GM19467 (cell line): ENCODE measurements around the gene WDR36.
"Not testable (repeated sequence)": the region's sequence is repeated elsewhere in the genome, so short reads cannot be mapped to it uniquely, and the experiment has no call there.

Experiments used
- ATAC-seq: cut with Tn5 transposase; IDR thresholded peaks from one replicate; pipeline ENCODE4 v1.9.1; 2021; ENCODE audit warnings: mild to moderate bottlenecking, moderate library complexity; ENCODE audit not compliant: unreplicated experiment

The WDR36 gene

GRCh38 chr5:111134864-111135263 lies 42.7 kb downstream of the WDR36 start:
- ATAC-seq: no peak

GRCh38 chr5:111135363-111135762 lies 43.2 kb downstream of the WDR36 start:
- ATAC-seq: no peak

DNA sequence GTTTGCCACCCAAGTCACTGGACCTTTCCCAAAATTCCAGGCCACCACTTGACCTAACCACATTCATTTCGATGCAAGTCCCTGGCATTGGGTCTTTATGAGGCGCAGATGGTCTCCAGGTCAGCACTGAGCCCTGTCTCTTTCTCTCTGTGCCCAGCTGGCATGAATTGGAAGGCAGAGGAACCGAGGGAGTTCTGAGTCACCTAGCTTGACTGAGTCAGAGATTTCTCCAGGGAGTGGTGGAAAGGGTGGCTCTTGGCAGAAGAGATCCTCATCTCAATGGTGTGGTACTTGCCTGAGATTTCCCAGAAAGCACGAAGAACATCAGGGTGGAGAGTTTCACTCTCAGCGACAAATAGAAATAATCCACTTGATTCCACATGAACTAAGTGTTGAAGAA lies 43.8 kb downstream of the WDR36 start:
- ATAC-seq: no peak

GRCh38 chr5:111138096-111138495 lies 45.9 kb downstream of the WDR36 start:
- no peak for ATAC-seq

DNA sequence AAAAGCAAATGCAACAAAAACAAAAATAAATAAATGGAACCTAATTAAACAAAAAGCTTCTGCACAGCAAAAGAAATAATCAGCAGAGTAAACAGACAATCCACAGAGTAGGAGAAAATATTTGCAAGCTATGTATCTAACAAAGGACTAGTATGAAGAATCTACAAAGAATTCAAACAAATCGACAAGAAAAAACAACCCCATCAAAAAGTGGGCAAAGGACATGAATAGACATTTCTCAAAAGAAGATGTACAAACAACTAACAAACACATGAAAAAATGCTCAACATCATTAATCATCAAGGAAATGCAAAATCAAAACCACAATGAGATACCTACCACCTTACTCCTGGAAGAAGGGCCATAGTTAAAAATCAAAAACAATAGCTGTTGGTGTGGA lies 49.3 kb downstream of the WDR36 start:
- not testable (repeated sequence) for ATAC-seq

GRCh38 chr5:111142932-111143331 lies 50.8 kb downstream of the WDR36 start:
- no peak for ATAC-seq

DNA sequence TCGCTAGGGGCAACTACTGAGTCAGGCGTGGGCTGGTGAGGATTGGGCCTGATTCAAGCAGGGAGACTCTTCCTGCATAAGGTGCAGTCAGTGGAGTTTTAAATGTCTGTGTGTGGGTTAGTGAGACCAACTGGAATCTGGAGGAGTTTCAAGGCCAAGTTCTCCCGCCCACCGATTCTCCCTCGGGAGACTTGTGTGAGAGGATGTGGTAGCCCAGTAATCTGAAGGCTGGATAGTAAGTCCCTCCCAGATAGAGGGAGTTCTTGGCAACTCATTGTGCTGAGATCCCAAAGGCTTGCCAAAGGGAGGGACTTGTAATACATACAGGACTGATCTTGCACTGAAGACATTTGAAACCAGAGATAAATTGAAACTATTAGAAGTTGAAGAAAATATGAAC lies 51.8 kb downstream of the WDR36 start:
- peak; percentile 28 for ATAC-seq

DNA sequence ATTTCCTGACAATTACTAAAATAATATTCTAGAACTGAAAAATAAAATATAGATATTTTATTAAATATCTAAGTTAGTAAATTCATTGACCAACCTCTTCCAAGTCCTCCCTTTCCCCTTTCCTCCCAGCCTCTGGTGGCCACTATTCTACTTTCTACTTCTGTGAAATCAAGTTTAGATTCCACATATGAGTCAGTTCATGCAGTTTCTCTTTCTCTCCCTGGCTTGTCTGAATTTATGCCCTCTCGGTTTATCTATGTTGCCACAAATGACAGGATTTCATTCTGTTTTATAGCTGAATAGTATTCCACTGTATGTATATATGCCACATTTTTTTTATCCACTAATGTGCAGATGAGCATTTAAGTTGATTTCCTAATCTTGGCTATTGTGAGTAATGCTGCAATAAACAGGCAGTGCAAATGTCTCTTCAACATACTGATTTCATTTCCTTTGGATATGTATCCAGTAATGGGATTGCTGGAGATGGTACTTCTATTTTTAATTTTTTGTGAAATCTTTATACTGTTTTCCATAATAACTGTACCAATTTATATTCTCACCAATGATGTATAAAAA lies 52.3 kb downstream of the WDR36 start:
- ATAC-seq: peak; percentile 94

GRCh38 chr5:111146053-111146452 lies 53.9 kb downstream of the WDR36 start:
- ATAC-seq: no peak

DNA sequence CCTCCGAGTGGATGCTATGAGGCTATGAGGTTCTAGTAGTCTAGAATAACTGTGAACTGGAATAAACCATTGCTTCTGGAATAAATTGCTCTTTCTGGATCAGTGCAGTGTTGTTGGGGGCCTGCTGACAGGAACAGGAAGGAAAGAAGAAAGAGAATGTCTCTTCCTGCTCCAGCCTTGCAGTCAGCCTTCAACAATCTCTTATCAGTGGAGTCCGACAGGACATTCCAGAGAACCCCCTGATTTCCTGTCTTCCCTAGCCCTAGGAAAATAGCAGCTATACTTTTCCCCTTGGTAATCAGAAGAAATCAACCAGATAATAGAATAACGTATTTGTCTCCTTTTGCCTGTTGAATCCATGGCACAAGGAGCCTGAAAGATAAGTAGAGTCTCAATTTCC lies 55.4 kb downstream of the WDR36 start:
- no peak for ATAC-seq

DNA sequence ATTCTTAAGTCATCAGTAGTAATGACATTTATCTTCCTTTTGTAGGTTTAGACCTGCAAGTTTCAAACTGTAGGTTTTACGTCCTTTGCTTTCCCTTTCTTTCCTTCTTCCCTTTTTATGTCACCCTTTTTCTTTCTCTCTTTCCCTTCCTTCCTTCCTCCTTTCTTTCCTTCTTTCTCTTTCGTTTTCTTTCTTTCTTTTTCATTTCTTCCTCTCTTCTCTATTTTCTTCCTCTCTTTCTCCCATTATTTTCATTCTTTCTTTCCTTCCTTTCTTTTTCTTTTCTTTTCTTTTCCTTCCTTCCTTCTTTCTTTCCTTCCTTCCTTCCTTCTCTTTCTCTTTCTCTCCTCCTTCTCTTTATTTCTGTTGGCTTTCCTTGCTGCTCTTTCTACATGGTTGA lies 59.9 kb downstream of the WDR36 start:
- ATAC-seq: no peak

DNA sequence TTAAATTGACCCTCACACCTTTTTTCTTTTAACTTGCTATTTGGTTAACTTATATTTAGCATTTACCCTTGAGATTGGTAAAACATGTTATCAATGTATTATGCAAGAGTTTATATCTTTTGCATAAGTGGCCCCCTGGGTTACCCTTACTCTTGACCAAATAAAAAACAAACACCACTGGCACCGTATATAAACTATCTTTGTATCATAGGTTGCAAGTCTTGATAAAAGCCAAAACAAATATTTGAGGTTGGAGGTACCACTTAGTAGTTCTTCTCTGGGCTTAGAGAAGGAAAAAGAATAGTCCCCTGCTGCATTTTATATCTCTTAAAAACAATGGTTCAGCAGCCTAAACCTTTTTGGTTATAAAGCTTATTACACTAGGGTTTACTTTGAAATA lies 61.3 kb downstream of the WDR36 start:
- ATAC-seq: no peak

DNA sequence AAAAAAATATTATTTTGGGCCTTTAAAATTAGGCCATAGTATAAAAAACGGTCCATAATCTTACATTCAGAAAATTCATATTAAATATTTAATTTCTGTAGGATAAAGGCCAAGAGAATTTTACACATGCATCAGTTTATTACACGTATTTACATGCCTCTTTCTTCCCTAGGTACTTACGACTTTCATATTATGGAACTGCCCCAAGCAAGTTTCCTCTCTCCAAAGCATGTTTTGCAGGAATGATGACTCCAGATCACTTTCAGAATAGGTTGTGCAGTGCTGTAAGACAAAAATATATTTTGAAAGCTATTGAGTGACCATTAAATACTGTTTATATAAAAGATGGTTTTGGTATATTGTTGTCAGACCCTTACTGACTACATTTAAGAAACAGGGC lies 61.8 kb downstream of the WDR36 start:
- ATAC-seq: no peak

DNA sequence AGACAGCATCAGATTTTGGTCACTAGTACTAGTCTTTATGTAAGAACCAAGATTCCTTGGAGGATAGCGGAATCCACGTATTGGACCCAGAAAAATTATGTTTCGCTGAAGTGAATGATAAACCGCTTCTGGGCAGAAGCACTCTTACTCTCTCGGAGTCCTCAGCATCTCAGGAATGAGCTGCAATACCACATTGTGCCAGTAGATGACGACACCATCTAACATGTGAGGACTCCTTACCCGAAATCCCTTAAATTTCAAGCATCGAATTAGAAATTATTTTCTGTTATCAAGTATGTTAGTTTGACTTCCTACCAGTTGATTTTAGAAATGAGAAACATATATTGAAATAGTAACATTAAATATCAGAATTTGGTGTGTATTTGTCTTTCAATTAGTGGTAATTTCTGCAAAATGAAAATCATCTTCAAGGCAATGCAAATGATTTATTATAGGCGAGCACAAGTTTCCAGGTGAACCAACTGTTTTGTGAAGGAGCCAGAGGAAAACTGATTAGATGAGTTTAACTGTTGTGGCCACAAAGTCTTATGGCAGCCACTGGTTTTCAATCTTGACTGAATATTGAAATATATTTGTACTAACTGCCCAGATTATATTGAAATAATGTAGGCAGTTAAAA lies 66.1 kb downstream of the WDR36 start:
- ATAC-seq: no peak

DNA sequence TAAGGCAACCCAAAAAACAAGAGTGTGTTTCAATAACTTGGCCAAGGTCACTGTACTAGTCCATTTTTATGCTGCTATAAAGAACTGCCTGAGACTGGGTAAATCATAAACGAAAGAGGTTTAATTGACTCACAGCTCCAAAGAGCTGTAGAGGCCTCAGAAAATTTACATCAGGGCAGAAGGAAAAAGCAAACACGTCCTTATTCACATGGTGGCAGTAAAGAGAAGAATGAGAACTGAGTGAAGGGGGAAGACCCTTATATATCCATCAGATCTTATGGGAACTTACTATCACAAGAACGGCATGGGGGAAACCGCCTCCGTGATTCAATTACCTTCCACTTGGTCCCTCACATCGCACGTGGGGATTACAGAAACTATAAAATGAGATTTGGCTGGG lies 67.7 kb downstream of the WDR36 start:
- ATAC-seq: no peak

DNA sequence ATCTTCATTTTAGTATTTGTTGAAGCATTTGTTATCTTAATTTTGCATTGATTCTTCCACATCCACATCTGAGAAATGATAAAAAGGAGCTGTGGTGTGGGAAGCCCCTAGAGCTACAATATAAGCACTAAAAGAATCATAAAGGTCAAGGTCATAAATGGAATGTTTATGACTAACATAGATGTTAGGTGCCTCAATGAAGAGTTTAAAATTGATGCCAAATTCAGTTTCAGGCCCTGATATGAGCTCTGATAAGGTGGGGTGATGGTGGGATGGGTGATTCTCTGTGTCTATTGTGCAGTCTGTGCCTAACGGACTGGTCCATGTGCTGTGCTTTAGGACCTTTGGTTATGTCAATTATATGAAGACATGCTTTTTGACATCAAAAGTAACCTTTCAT lies 70.9 kb downstream of the WDR36 start:
- ATAC-seq: no peak

GRCh38 chr5:111165058-111165457 lies 72.9 kb downstream of the WDR36 start:
- ATAC-seq: no peak

- no peak for ATAC-seq
Measured at GRCh38 chr5:111167551-111167950, 75.4 kb downstream of the WDR36 start.

DNA sequence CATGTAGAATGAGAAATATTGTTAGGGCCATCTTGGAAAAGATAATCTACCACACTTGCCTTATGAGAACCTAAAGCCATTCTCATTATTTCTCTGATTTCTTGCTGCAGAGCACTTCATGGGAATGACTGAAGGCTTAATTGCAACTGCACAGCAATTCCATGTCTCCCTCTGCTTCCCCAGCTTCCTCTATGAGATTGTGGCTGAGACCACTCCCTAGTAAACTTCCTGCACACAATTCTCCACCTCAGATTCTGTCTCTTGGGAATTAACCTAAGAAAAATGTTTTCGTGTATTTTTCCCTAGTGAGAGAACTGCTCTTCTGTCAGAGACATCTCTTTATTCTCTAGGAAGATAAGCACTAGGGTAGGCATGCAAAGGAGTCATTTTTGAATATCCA lies 76.5 kb downstream of the WDR36 start:
- ATAC-seq: no peak

DNA sequence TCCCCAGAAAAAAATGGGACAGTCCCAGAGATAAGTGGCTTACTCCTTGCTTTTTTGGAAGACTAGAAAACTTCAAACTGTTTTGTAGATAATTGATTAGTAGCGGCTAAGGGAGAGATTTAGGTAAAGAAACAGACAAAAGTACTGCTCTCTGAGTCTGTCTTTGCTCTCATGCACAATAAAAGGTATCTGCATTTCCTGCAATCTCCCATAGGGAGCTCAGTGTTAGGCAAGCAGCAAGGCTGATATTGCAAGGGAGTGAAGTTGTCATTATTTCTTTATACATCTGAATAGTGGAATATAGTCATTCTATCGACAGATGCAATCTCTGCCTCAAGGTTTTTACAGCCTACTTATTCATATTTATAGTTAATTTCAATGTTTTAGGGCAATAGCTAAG lies 77.1 kb downstream of the WDR36 start:
- no peak for ATAC-seq

DNA sequence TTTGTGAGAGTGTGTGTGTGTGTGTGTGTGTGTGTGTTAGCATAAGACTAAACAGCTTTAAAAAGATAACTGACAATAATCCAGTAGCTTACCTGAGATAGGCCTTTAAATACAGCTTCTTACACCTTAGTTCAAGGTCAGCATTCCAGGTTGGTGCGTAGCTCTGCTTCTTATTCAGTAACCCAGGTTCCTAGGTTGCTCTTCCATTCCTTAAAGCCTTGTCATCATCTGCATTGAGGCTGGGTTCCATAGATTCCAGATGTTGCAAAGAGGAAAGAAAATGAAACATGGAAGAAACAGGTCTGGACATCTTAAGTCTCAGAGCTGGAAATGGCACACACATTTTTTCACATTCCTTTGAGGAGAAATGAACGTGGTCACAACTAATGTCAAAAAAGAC lies 78.1 kb downstream of the WDR36 start:
- no peak for ATAC-seq

- ATAC-seq: no peak
Measured at GRCh38 chr5:111172504-111172903, 80.4 kb downstream of the WDR36 start.

DNA sequence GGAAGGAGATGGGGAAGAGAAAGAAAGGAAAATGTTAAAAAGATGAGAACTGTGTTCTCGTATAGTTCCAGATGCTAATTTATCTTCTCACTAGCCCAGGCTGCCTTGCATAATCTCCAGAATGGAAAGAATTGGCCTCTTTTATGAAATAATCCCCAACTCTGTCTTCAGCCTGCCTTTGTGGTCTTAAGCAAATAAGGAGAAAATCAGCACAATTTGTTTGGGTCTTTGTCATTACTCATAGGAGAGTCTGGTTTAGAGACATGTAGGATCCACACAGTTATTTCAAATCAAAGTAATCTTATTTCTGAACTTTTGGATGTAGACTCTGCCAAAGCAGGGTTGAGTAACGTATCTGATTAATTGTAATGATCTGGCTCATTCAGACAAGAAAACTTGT lies 81.3 kb downstream of the WDR36 start:
- ATAC-seq: no peak
